ENCODE measurements around the gene TBC1D24. TPM values are rescaled to one million over a fixed set of nuclear protein-coding genes. Genes with fewer than 3 reads are reported as not detected.

TBC1D24 gene
- total RNA-seq, 1 donor: 19.4 TPM

- H3K4me3 ChIP-seq (ENCODE audit: low read depth, low read length): no peak overlapping the region
- DNase-seq (ENCODE audit: low read depth): no peak
- TF ChIP-seq CTCF (IDR thresholded peaks at IDR 0.05; ENCODE audit: insufficient read depth, low read depth, low read length): no peak
Measured at GRCh38 chr16:2487517-2487842, 12.6 kb downstream of the TBC1D24 start.

- no peak for TF ChIP-seq CTCF (IDR thresholded peaks at IDR 0.05; ENCODE audit: insufficient read depth, low read depth, low read length)
- no peak overlapping the region for H3K4me3 ChIP-seq (ENCODE audit: low read depth, low read length)
- no peak for DNase-seq (ENCODE audit: low read depth)
Measured at GRCh38 chr16:2487903-2488531, 13.1 kb downstream of the TBC1D24 start.

- no peak for DNase-seq (ENCODE audit: low read depth)
- H3K4me3 ChIP-seq (ENCODE audit: low read depth, low read length): no peak overlapping the region
- TF ChIP-seq CTCF (IDR thresholded peaks at IDR 0.05; ENCODE audit: insufficient read depth, low read depth, low read length): no peak
Measured at GRCh38 chr16:2489581-2489980, 14.7 kb downstream of the TBC1D24 start.

- H3K4me3 ChIP-seq (ENCODE audit: low read depth, low read length): no peak overlapping the region
- TF ChIP-seq CTCF (IDR thresholded peaks at IDR 0.05; ENCODE audit: insufficient read depth, low read depth, low read length): no peak
- DNase-seq (ENCODE audit: low read depth): no peak
Measured at GRCh38 chr16:2490190-2491105, 15.5 kb downstream of the TBC1D24 start.

GRCh38 chr16:2492292-2492691 lies 17.4 kb downstream of the TBC1D24 start:
- H3K4me3 ChIP-seq (ENCODE audit: low read depth, low read length): no peak overlapping the region
- TF ChIP-seq CTCF (IDR thresholded peaks at IDR 0.05; ENCODE audit: insufficient read depth, low read depth, low read length): no peak
- DNase-seq (ENCODE audit: low read depth): no peak

GRCh38 chr16:2493605-2494004 lies 18.7 kb downstream of the TBC1D24 start:
- DNase-seq (ENCODE audit: low read depth): no peak
- H3K4me3 ChIP-seq (ENCODE audit: low read depth, low read length): no peak overlapping the region
- TF ChIP-seq CTCF (IDR thresholded peaks at IDR 0.05; ENCODE audit: insufficient read depth, low read depth, low read length): no peak

Data from fibroblast of villous mesenchyme (primary cell).